Measurements from ENCODE around the gene PSMC3. TPM values are rescaled to one million over a fixed set of nuclear protein-coding genes. Genes with fewer than 3 reads are reported as not detected.

Gene PSMC3
- total RNA-seq, 1 donor from 2014 or later, result 180 TPM

Small RNAs within 50 kb of the gene (microRNA-seq; reads per million reads assigned to microRNA genes)
- gene MIR4487 (ENCODE audit: borderline number of aligned reads), result not detected

Other genes starting within 250 kb of the PSMC3 start
- 48.0 TPM for gene ARFGAP2, start 249.6 kb downstream of the PSMC3 start, total RNA-seq
- gene PACSIN3, start 240.0 kb downstream of the PSMC3 start, total RNA-seq, result 150 TPM
- gene DDB2, start 211.5 kb downstream of the PSMC3 start, total RNA-seq, result 9.5 TPM
- gene ACP2, start 177.6 kb downstream of the PSMC3 start, total RNA-seq, result 20.3 TPM
- 15.6 TPM for gene NR1H3, start 168.4 kb downstream of the PSMC3 start, total RNA-seq
- gene MADD, start 156.3 kb downstream of the PSMC3 start, total RNA-seq, result 46.4 TPM
- gene MYBPC3, start 73.7 kb downstream of the PSMC3 start, total RNA-seq, result 2,596 TPM
- 11.2 TPM for gene SPI1, start 47.9 kb downstream of the PSMC3 start, total RNA-seq
- gene SLC39A13, start 17.8 kb downstream of the PSMC3 start, total RNA-seq, result 39.5 TPM
- gene RAPSN, start 22.7 kb upstream of the PSMC3 start, total RNA-seq, result 6.3 TPM
- gene CELF1, start 126.7 kb upstream of the PSMC3 start, total RNA-seq, result 97.3 TPM
- gene PTPMT1, start 139.2 kb upstream of the PSMC3 start, total RNA-seq, result 14.9 TPM
- 13.2 TPM for gene KBTBD4, start 152.5 kb upstream of the PSMC3 start, total RNA-seq
- 319 TPM for gene NDUFS3, start 152.6 kb upstream of the PSMC3 start, total RNA-seq
- gene FAM180B, start 160.2 kb upstream of the PSMC3 start, total RNA-seq, result not detected
- not detected for gene C1QTNF4, start 168.0 kb upstream of the PSMC3 start, total RNA-seq
- 107 TPM for gene MTCH2, start 216.1 kb upstream of the PSMC3 start, total RNA-seq

Measured in left ventricle myocardium superior (tissue), 1 donor.